GM19193 (cell line): ENCODE results near the gene PDE4D.

Experiments
- POLR2A ChIP-seq: IDR thresholded peaks from 4 replicates; pipeline ENCODE4 v1.6.1; 2011; ENCODE audit not compliant: insufficient read depth, insufficient read length; ENCODE audit errors: extremely low read depth

PDE4D gene

DNA sequence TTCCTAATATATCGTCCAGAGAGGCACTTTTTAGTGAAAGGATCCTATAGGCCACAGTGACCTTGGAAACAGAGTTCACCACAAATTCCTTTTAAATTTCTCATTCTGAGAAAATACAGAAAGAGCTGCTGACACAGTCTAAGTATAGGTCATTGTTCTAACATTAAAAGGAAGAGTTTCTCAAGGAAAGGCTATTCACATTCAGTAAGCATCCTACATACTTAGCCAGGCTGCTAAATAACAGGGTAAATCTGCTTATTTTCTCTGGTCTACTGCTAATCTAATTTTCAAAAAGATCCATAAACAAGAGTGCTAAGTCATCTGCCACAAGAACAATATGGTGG is 313.7 kb downstream of the PDE4D start:
- TF ChIP-seq POLR2A: no peak

- TF ChIP-seq POLR2A: no peak
Observed at GRCh38 chr5:59579101-59579823, 314.3 kb downstream of the PDE4D start.

DNA sequence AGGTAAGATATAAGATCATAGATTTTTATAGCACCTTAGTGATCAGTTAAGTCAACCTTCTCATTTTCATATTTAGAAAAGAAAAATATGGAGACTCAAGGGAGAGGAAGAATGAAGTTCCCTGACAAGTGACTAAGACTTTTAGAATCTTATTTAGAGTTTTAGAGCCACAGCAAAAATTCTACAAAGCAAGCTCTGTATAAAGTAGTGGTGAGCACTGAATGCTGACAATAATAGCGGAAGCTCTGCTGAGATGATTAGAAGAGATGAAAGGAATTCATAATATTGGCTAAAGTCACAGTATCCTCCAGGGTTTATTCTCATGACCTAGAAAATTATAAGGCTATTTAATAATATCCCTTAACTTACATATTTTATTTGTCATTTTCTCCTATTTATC is 316.0 kb downstream of the PDE4D start:
- TF ChIP-seq POLR2A: no peak

GRCh38 chr5:59575648-59576445 is 317.7 kb downstream of the PDE4D start:
- no peak for TF ChIP-seq POLR2A

- TF ChIP-seq POLR2A: no peak
Observed at GRCh38 chr5:59571067-59571466, 322.5 kb downstream of the PDE4D start.

GRCh38 chr5:59569608-59570334 is 323.8 kb downstream of the PDE4D start:
- TF ChIP-seq POLR2A: no peak

DNA sequence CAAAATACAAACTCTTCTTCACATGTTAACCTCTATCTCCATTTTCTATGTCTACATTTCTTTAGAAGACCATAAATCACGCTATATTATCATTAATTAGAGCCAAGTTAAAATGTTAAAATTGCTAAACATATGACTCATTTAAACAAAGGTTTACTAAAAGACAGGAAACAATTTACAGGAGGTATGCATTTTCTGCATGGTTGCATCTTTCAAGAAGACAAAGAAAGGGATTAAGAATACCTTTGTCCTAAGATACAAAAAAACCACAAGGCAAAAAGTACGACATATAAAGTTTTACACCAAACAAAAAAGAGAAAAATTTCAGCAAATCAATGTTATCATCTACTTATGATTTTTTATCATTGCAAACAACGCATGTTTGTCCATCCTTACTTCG is 324.4 kb downstream of the PDE4D start:
- TF ChIP-seq POLR2A: no peak

GRCh38 chr5:59568161-59568560 is 325.4 kb downstream of the PDE4D start:
- TF ChIP-seq POLR2A: no peak

DNA sequence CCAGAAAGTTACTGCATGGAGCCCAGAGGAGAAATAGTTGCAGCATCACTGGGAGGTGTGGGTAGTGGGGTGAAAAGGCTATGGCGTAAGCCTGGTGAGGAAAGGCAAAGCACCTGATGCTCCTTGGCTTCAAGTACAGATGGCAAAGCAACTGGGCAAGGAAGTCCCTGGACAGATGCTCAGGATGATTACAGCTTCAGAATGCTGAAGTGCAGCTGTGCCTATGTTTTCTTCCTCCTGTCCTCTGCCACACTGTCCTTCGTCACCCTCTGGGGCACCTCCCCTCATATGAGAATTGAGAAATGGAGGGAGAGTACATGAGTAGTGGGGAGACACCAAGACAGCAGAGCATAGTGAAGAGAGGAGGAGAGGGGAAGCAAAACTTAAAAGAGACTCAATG is 328.0 kb downstream of the PDE4D start:
- no peak for TF ChIP-seq POLR2A

DNA sequence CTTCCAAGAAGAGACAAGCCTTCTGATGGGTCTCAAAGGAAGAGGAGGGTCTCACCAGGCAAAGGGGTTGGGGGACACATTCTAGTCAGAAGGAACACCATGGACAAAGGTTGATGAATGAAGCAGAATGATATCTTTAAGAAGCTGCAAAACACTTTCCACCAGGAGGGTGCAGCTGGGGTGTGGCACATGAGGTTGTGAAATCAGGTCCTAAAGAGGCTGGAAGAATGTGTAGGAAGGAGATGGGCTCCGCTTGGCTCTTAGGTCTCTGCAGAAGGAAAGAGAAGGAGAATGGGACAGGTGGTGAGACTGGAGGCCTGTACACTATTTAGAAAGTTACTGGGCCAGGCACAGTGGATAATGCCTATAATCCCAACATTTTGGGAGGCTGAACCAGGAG is 328.6 kb downstream of the PDE4D start:
- no peak for TF ChIP-seq POLR2A

GRCh38 chr5:59562756-59563389 is 330.7 kb downstream of the PDE4D start:
- no peak for TF ChIP-seq POLR2A

DNA sequence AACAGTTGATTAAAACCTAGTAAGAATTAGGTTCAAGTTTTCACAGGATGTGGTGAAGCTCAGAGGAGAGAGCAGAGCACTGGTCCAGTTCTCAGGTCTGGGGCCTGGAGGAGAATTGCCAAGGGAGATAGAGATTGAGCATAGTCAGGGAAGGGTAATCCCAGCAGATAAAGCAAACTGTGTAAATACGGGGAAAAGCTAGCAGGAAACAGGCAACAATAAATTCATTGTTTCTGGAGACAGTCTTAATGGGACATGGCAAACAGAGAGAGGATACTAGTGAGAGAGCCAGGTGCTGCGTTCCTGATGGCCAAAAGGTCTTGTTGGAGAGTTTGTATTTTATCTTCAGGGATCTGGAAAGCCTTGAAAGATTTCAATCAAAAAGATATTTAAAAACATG is 333.0 kb downstream of the PDE4D start:
- no peak for TF ChIP-seq POLR2A

DNA sequence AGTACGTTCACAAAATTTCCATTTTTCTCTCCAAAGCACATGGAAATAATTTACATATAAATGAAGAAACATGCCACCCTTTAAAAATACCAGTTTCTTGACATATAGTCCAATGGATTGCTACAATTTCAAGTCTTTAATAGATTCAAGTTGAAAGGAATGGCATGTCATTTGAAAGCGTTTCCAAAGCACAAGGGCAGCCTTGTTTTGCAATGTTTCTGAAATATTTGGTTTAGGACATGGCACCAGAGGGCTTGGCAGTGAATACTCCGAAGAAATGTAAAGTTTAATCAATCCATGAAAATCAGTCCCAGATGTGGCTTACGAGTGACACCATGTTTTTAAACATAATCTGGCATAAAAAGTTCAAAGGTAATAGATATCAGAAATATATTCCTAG is 333.7 kb downstream of the PDE4D start:
- TF ChIP-seq POLR2A: no peak

- TF ChIP-seq POLR2A: no peak
Observed at GRCh38 chr5:59559323-59559722, 334.2 kb downstream of the PDE4D start.

DNA sequence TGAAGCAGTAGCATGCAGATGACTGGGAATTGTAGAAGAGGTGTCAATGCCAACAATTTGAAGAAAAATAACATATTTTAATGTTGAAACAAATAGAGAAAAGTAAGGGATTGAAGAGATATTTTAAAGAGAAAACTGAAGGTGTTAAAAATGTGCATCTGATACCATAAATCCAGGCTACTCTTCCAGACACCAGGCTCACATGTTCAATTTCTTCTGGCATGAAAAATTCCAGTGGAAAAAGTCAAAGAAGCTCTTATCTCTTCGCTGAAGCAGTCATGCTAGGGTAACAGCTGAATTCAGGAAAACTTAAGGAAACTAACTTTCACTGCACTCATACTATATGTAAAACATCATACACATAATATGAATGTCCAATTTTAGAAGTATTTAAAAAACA is 335.0 kb downstream of the PDE4D start:
- TF ChIP-seq POLR2A: no peak
